CD4-positive, alpha-beta T cell (primary cell): ENCODE data around the gene SGSM2. TPM values are rescaled to one million over a fixed set of nuclear protein-coding genes. Genes with fewer than 3 reads are reported as not detected.
A peak's percentile ranks its signal among the peaks of the same experiment; 100 is the strongest.

Source experiments
- ATAC-seq: fragments of 200-7000 bp; cut with Tn5 transposase; one replicate; pipeline ENCODE4 v1.10.0; 2022; ENCODE audit warnings: mild to moderate bottlenecking; ENCODE audit not compliant: poor library complexity
- CTCF ChIA-PET: fragments of 350-600 bp; sonication (Branson Sonifier 250); formaldehyde crosslinking; loops from one replicate; lab custom pipeline; 2021; ENCODE audit warnings: antibody characterized with exemption, inconsistent platforms; lab: Charles Lee
- POLR2A ChIA-PET: fragments of 350-600 bp; sonication (Branson Sonifier 250); formaldehyde crosslinking; loops from one replicate; lab custom pipeline; 2021; ENCODE audit warnings: antibody characterized with exemption, inconsistent platforms; lab: Charles Lee
- DNase-seq, 14 experiments: peaks; one replicate each; pipeline ENCODE4 v3.0.0-alpha.2; 2013 to 2020; ENCODE audit warnings: mixed read lengths in 2 of 14
- H3K27ac ChIP-seq, 2 donors: one replicate each; pipeline versions ENCODE4 v1.5.1 to v1.7.0; 2013; ENCODE audit warnings: low read length in 2 of 2, low read depth in 1 of 2, mild to moderate bottlenecking in 1 of 2
- H3K27me3 ChIP-seq, 2 experiments: 1 replicate in 1 of 2; 2 replicates in 1 of 2; pipeline versions ENCODE4 v1.6.1 to v1.7.0; 2013; ENCODE audit warnings: low read length in 2 of 2, control low read depth in 1 of 2, mild to moderate bottlenecking in 1 of 2, moderate library complexity in 1 of 2; ENCODE audit not compliant: insufficient read depth in 2 of 2, control insufficient read depth in 1 of 2
- H3K36me3 ChIP-seq: one replicate; pipeline ENCODE4 v1.6.1; 2013; ENCODE audit warnings: low read length, control low read depth; ENCODE audit not compliant: insufficient read depth
- H3K4me1 ChIP-seq: one replicate; pipeline ENCODE4 v1.6.1; 2013; ENCODE audit warnings: low read length, control low read depth; ENCODE audit not compliant: insufficient read depth
- H3K4me3 ChIP-seq: one replicate; pipeline ENCODE4 v1.5.1; 2013; ENCODE audit warnings: mild to moderate bottlenecking, low read length, moderate library complexity
- H3K9me3 ChIP-seq, 2 experiments: 1 replicate in 1 of 2; 2 replicates in 1 of 2; pipeline versions ENCODE4 v1.6.1 to v1.7.0; 2013; ENCODE audit warnings: low read length in 2 of 2, mild to moderate bottlenecking in 2 of 2, control low read depth in 1 of 2, moderate library complexity in 1 of 2; ENCODE audit not compliant: control insufficient read depth in 1 of 2, insufficient read depth in 1 of 2
- H3K27ac Mint-ChIP-seq: one replicate; pipeline ENCODE4 v1.8.0; 2020; ENCODE audit warnings: mixed read lengths
- H3K27me3 Mint-ChIP-seq: one replicate; pipeline ENCODE4 v1.8.0; 2021; ENCODE audit warnings: mixed read lengths
- H3K36me3 Mint-ChIP-seq: one replicate; pipeline ENCODE4 v1.8.0; 2021; ENCODE audit warnings: low read depth, mixed read lengths
- H3K4me1 Mint-ChIP-seq: one replicate; pipeline ENCODE4 v1.8.0; 2021; ENCODE audit warnings: low read depth, mixed read lengths
- H3K4me3 Mint-ChIP-seq: one replicate; pipeline ENCODE4 v1.8.0; 2020; ENCODE audit warnings: mild to moderate bottlenecking, mixed read lengths
- H3K9me3 Mint-ChIP-seq: one replicate; pipeline ENCODE4 v1.8.0; 2020; ENCODE audit warnings: mixed read lengths
- intact Hi-C, 2 experiments: fragments of 100-400 bp; cut with DNase I in 1 of 2; cut with micrococcal nuclease in 1 of 2; formaldehyde crosslinking; loops; one replicate each; pipeline versions ENCODE4 v1.15.1 to v1.9.0; 2023 to 2025; cut with DNase I, micrococcal nuclease
- total RNA-seq, 174 experiments: library from RNA in 2 of 174; stranded (reverse) in 2 of 174; gene quantifications; one replicate each; pipeline ENCODE4 v1.2.3 and lab custom pipeline; 2021 to 2026
- TF ChIP-seq, protein P1 (sequence below): fragments of 200-600 bp; IDR thresholded peaks from one replicate; pipeline ENCODE4 v1.8.0; 2022; ENCODE audit warnings: antibody characterized with exemption, mild to moderate bottlenecking

SGSM2 gene
- total RNA-seq, 2 experiments from 2014 or later: 147 to 154 TPM

DNA sequence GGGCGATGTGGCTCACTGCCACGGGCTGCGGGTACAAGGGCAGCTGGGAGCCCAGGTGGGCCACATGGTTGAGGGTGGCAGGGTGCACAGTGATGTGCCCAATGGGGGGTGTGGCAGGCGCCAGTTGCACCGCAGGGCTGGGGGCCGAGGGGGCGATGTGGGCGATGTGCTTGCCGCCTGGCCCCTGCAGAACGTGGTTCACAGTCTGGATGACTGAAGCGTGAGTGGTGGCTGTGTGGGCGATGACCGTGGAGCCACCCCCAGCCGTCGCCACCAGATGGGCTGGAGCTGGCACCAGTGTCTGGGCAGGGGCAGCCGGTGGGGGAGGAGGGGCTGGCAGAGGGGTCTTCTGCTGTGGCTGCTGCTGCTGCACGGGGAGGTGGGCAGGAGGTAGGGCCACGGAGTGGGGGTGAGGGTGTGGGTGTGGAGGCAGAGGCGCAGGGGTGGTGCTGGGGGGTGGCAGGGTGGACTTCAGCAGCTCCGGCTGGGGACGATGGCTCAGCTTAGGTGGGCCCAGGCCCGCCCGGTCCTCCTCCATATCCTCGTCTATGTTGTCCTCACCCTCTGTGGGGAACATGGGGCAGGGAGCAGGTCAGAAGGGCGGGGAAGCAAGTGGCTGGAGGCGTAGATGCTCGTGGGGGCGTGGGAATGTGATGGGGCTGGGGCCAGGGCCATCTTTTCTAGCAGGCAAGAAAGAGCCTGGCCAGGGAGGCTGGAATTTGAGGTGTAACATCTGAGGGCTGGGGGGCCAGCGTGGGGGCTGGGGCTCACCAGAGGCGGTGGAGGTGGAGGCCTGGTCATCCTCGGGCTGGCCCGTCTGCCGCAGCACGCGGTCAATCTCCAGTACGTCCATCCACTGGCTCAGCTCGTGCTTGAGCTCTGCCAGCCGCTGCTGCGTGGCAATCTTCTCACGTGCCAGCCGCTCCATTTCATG, 50.1 kb downstream of the SGSM2 start:
- Histone ChIP-seq H3K36me3 (peaks cover 38% of the 10 kb centered on the region), H3K4me1 (peaks cover 42% of the 10 kb centered on the region), H3K4me3 (no peak overlapping the region), H3K27me3 (no peaks in the 10 kb centered on the region), H3K27ac (no peak overlapping the region), H3K9me3 (no peaks in the 10 kb centered on the region)
- no peak overlapping the region for H3K27ac Mint-ChIP-seq
- TF ChIP-seq, protein P1, sequence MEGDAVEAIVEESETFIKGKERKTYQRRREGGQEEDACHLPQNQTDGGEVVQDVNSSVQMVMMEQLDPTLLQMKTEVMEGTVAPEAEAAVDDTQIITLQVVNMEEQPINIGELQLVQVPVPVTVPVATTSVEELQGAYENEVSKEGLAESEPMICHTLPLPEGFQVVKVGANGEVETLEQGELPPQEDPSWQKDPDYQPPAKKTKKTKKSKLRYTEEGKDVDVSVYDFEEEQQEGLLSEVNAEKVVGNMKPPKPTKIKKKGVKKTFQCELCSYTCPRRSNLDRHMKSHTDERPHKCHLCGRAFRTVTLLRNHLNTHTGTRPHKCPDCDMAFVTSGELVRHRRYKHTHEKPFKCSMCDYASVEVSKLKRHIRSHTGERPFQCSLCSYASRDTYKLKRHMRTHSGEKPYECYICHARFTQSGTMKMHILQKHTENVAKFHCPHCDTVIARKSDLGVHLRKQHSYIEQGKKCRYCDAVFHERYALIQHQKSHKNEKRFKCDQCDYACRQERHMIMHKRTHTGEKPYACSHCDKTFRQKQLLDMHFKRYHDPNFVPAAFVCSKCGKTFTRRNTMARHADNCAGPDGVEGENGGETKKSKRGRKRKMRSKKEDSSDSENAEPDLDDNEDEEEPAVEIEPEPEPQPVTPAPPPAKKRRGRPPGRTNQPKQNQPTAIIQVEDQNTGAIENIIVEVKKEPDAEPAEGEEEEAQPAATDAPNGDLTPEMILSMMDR: no peak
- POLR2A ChIA-PET: no interaction called here
- DNase-seq (no peak), ATAC-seq (no peak)
- H3K4me3 Mint-ChIP-seq: no peak overlapping the region
- CTCF ChIA-PET: no interaction called here
- peaks cover 44% of the 10 kb centered on the region for H3K4me1 Mint-ChIP-seq
- H3K36me3 Mint-ChIP-seq: peaks cover 47% of the 10 kb centered on the region
- no peaks in the 10 kb centered on the region for H3K9me3 Mint-ChIP-seq
- intact Hi-C loops: loop anchor here (2.0 to 10.0 kb wide), 3 partner anchors 15 to 297 kb away; no protein-coding TSS in a partner anchor
- no peaks in the 10 kb centered on the region for H3K27me3 Mint-ChIP-seq

DNA sequence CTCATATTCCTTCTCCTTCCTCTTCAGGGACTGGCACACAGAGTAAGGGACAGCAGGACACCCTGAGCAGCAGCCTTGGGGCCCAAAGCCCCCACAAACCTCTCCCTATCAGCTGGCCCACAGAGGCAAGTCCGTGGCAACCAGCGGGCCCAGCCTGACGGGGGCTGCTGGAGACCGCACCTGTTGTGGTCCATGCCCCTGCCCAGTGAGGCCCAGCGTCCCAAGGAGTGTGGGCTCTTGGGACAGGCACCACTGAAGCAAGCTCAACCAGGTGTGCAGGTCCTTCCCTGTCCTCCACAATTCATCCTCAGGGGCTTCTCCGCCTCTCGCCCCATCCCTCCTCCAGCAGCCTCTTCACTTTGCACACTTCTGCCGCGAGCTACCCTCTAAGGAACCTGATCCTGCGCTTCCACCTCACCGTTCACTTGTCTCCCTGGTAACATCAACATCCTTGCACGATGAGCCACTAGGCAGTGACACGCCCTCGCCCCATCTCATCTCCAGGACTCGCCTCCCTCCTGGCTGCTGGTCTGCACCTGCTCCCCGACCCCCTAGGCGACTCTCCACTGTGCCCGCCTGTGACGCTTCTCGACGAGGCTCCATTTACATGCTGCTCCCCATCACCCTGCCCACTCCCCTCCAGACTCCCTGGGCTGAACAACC, 50.9 kb downstream of the SGSM2 start:
- DNase-seq (no peak), ATAC-seq (no peak)
- Mint-ChIP-seq H3K9me3 (no peaks in the 10 kb centered on the region), H3K4me1 (peaks cover 40% of the 10 kb centered on the region), H3K27me3 (no peaks in the 10 kb centered on the region), H3K4me3 (peak overlapping the region; percentile 27), H3K36me3 (peaks cover 50% of the 10 kb centered on the region), H3K27ac (peak overlapping the region; percentile 95)
- POLR2A ChIA-PET: no interaction called here
- peaks cover 35% of the 10 kb centered on the region for H3K36me3 ChIP-seq
- no peak overlapping the region for H3K27ac ChIP-seq
- TF ChIP-seq, protein P1: no peak
- intact Hi-C loops: loop anchor here (2.0 to 10.0 kb wide), 3 partner anchors 15 to 297 kb away; no protein-coding TSS in a partner anchor
- peaks cover 34% of the 10 kb centered on the region for H3K4me1 ChIP-seq
- CTCF ChIA-PET: no interaction called here
- no peak overlapping the region for H3K4me3 ChIP-seq
- no peaks in the 10 kb centered on the region for H3K27me3 ChIP-seq
- H3K9me3 ChIP-seq: no peaks in the 10 kb centered on the region

DNA sequence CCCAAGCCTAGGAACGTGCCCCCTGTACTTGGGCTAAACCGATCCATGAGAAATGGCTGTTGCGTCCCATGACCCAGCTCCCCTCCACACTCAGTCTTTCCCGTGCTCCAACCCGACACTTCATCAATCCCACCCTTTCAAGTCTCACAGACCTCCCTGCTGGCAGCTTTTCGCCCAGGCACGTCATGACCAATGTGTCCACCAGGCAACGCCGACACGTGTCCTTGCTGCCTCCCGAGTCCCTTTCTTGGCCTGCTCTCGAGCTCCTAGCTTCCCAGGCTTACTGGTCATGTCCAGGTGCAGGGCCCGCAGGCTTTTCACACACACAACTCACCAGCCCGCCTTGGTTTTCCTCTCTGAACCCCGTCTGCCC, 51.4 kb downstream of the SGSM2 start:
- Mint-ChIP-seq H3K9me3 (no peaks in the 10 kb centered on the region), H3K4me3 (peak overlapping the region; percentile 27), H3K27me3 (no peaks in the 10 kb centered on the region), H3K27ac (peak overlapping the region; percentile 95), H3K4me1 (peaks cover 43% of the 10 kb centered on the region), H3K36me3 (peaks cover 54% of the 10 kb centered on the region)
- intact Hi-C loops: loop anchor here (2.0 to 10.0 kb wide), 3 partner anchors 14 to 296 kb away; no protein-coding TSS in a partner anchor
- Histone ChIP-seq H3K4me3 (no peak overlapping the region), H3K36me3 (peaks cover 31% of the 10 kb centered on the region), H3K4me1 (peaks cover 32% of the 10 kb centered on the region), H3K27me3 (no peaks in the 10 kb centered on the region), H3K9me3 (no peaks in the 10 kb centered on the region), H3K27ac (no peak overlapping the region)
- DNase-seq (no peak), ATAC-seq (no peak)
- CTCF ChIA-PET: no interaction called here
- TF ChIP-seq, protein P1: no peak
- POLR2A ChIA-PET: no interaction called here
